ENCODE measurements around the gene SLC1A5. TPM values are rescaled to one million over a fixed set of nuclear protein-coding genes. Genes with fewer than 3 reads are reported as not detected.

SLC1A5 gene
- total RNA-seq, 1 donor from 2014 or later, result 233 TPM

DNA sequence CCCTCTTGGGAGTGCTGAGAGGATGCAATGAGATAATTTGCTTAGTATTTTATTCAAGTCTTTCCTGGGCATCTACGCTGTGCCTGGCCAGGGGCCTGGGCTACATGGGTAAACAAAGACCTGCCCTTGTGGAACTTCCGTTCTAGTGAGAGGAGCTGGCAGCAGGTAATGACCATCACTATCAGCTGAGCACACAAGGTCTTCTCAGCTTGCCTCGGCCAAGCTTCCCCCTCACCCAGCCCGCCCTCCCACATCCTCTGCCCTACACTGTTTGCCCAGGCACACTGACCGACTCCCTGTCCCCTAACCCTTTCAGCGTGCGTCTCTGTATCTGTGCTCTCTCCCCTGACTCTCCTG is 51.1 kb downstream of the SLC1A5 start:
- H3K36me3 Mint-ChIP-seq (ENCODE audit: low read depth, unreplicated experiment), result peaks cover 5% of the 10 kb centered on the region
- H3K27ac ChIP-seq (ENCODE audit: low read depth, low read length), result no peak overlapping the region
- H3K27me3 Mint-ChIP-seq (ENCODE audit: low read depth, unreplicated experiment), result no peaks in the 10 kb centered on the region
- H3K27ac Mint-ChIP-seq (ENCODE audit: unreplicated experiment), result no peak overlapping the region
- TF ChIP-seq, protein P1, sequence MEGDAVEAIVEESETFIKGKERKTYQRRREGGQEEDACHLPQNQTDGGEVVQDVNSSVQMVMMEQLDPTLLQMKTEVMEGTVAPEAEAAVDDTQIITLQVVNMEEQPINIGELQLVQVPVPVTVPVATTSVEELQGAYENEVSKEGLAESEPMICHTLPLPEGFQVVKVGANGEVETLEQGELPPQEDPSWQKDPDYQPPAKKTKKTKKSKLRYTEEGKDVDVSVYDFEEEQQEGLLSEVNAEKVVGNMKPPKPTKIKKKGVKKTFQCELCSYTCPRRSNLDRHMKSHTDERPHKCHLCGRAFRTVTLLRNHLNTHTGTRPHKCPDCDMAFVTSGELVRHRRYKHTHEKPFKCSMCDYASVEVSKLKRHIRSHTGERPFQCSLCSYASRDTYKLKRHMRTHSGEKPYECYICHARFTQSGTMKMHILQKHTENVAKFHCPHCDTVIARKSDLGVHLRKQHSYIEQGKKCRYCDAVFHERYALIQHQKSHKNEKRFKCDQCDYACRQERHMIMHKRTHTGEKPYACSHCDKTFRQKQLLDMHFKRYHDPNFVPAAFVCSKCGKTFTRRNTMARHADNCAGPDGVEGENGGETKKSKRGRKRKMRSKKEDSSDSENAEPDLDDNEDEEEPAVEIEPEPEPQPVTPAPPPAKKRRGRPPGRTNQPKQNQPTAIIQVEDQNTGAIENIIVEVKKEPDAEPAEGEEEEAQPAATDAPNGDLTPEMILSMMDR (IDR thresholded peaks at IDR 0.05; ENCODE audit: insufficient read depth, low read depth, low read length), result no peak
- TF ChIP-seq EZH2 (IDR thresholded peaks at IDR 0.05; ENCODE audit: insufficient read depth, low read length), result no peak
- H3K4me3 ChIP-seq (ENCODE audit: insufficient read depth, low read depth, low read length), result no peak overlapping the region
- no peaks in the 10 kb centered on the region for H3K9me3 Mint-ChIP-seq (ENCODE audit: unreplicated experiment)
- no peak overlapping the region for H3K9ac ChIP-seq (ENCODE audit: low read length)
- H4K20me1 ChIP-seq (ENCODE audit: insufficient read depth, low read length), result peaks cover 82% of the 10 kb centered on the region
- peaks cover 17% of the 10 kb centered on the region for H3K36me3 ChIP-seq (ENCODE audit: insufficient read depth, low read length)
- H3K4me3 Mint-ChIP-seq (ENCODE audit: unreplicated experiment), result peak overlapping the region; percentile 69
- peaks cover 22% of the 10 kb centered on the region for H3K4me1 Mint-ChIP-seq (ENCODE audit: low read depth, unreplicated experiment)
- no peak for FAIRE-seq
- H2AFZ ChIP-seq (ENCODE audit: low read depth, low read length), result no peak overlapping the region
- H3K9me3 ChIP-seq (ENCODE audit: insufficient read depth, low read depth, low read length), result no peaks in the 10 kb centered on the region
- peaks cover 91% of the 10 kb centered on the region for H3K79me2 ChIP-seq (ENCODE audit: insufficient read depth, low read length)
- no peaks in the 10 kb centered on the region for H3K27me3 ChIP-seq (ENCODE audit: insufficient read depth, low read length)
- no peak for DNase-seq (ENCODE audit: low read depth)
- no peak overlapping the region for H3K4me2 ChIP-seq (ENCODE audit: low read length)
- H3K4me1 ChIP-seq (ENCODE audit: insufficient read depth, low read length), result peaks cover 19% of the 10 kb centered on the region

DNA sequence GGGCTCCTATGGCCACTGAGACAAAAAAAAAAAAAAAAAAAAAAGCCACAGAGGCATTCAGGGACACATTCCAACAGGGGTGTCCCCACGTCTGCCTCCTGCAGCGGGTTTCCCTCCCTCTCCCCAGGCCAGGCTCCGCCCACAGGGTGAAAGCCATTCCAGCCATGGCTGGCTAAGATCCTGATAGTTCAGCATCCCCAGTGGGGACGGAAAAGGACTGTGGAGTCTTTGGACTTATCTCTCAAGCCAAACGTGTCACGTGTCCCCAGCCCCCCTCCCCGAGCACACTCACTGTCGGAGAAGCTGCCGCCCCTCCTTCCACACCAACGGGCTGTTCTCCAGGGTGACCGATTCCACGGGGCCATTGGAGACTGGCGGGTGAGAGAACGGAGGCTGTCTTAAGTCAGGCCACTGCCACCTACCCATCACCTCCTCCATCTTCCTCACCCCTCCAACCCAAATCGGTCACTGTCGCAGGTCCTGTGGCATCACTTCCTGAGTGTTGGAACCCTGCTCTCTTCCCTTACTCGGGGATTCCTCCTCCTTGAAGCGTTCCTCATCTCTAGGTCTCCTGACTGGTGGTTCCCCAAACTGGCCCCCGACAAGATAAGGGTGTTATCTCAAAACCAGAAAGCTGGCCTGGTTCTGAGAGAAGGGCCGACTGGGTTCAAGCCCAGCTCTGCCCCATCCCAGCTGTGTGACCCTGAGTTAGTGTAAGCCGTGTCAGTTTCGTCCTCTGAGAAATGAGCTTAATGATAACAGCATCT is 51.7 kb downstream of the SLC1A5 start:
- TF ChIP-seq, protein P1 (IDR thresholded peaks at IDR 0.05; ENCODE audit: insufficient read depth, low read depth, low read length), result no peak
- no peak for TF ChIP-seq EZH2 (IDR thresholded peaks at IDR 0.05; ENCODE audit: insufficient read depth, low read length)
- Histone ChIP-seq H2AFZ (ENCODE audit: low read depth, low read length) (no peak overlapping the region), H3K4me2 (ENCODE audit: low read length) (no peak overlapping the region), H3K27me3 (ENCODE audit: insufficient read depth, low read length) (no peaks in the 10 kb centered on the region), H3K27ac (ENCODE audit: low read depth, low read length) (no peak overlapping the region), H4K20me1 (ENCODE audit: insufficient read depth, low read length) (peaks cover 82% of the 10 kb centered on the region), H3K36me3 (ENCODE audit: insufficient read depth, low read length) (peaks cover 17% of the 10 kb centered on the region), H3K4me3 (ENCODE audit: insufficient read depth, low read depth, low read length) (no peak overlapping the region), H3K4me1 (ENCODE audit: insufficient read depth, low read length) (peaks cover 25% of the 10 kb centered on the region), H3K79me2 (ENCODE audit: insufficient read depth, low read length) (peaks cover 91% of the 10 kb centered on the region), H3K9me3 (ENCODE audit: insufficient read depth, low read depth, low read length) (no peaks in the 10 kb centered on the region), H3K9ac (ENCODE audit: low read length) (no peak overlapping the region)
- Mint-ChIP-seq H3K27ac (ENCODE audit: unreplicated experiment) (peak overlapping the region; percentile 34), H3K4me1 (ENCODE audit: low read depth, unreplicated experiment) (peaks cover 27% of the 10 kb centered on the region), H3K27me3 (ENCODE audit: low read depth, unreplicated experiment) (no peaks in the 10 kb centered on the region), H3K36me3 (ENCODE audit: low read depth, unreplicated experiment) (peaks cover 10% of the 10 kb centered on the region), H3K4me3 (ENCODE audit: unreplicated experiment) (no peak overlapping the region), H3K9me3 (ENCODE audit: unreplicated experiment) (no peaks in the 10 kb centered on the region)
- DNase-seq (ENCODE audit: low read depth) (no peak), FAIRE-seq (no peak)

DNA sequence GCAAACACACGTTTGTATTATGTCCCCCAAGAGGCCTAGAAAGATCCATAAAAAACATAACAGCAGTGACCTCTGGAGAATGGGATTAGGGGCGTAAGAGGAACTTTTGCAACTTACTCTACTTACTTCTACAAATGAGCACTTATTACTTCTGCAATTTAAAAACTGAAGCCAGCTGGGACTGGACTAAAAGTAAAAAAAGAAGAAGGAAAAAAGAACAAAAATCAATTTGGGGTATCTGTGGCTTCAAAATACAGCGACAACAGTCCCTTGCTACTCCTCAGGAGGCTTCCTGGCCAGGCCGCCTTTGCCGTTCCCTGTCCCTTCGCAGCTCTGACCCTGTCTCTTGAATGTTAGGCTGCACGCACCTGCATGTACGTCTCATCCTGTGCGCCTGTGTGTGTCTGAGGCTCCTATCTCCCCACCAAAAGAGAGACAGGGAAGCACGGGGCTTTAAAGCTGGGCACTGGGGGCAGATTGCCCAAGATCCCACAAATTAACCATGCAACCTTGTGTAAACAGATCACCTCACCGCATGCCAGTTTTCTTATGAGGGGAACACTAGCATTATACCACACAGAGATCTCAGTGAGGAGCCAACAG is 54.6 kb downstream of the SLC1A5 start:
- Histone ChIP-seq H2AFZ (ENCODE audit: low read depth, low read length) (no peak overlapping the region), H3K36me3 (ENCODE audit: insufficient read depth, low read length) (peaks cover 27% of the 10 kb centered on the region), H3K4me1 (ENCODE audit: insufficient read depth, low read length) (peaks cover 46% of the 10 kb centered on the region), H3K27me3 (ENCODE audit: insufficient read depth, low read length) (no peaks in the 10 kb centered on the region), H3K9ac (ENCODE audit: low read length) (no peak overlapping the region), H3K4me3 (ENCODE audit: insufficient read depth, low read depth, low read length) (no peak overlapping the region), H3K9me3 (ENCODE audit: insufficient read depth, low read depth, low read length) (no peaks in the 10 kb centered on the region), H3K4me2 (ENCODE audit: low read length) (peak overlapping the region; percentile 56), H4K20me1 (ENCODE audit: insufficient read depth, low read length) (peaks cover 82% of the 10 kb centered on the region), H3K79me2 (ENCODE audit: insufficient read depth, low read length) (peaks cover 87% of the 10 kb centered on the region), H3K27ac (ENCODE audit: low read depth, low read length) (no peak overlapping the region)
- Mint-ChIP-seq H3K27me3 (ENCODE audit: low read depth, unreplicated experiment) (no peaks in the 10 kb centered on the region), H3K27ac (ENCODE audit: unreplicated experiment) (no peak overlapping the region), H3K4me3 (ENCODE audit: unreplicated experiment) (no peak overlapping the region), H3K4me1 (ENCODE audit: low read depth, unreplicated experiment) (peaks cover 44% of the 10 kb centered on the region), H3K9me3 (ENCODE audit: unreplicated experiment) (no peaks in the 10 kb centered on the region), H3K36me3 (ENCODE audit: low read depth, unreplicated experiment) (peaks cover 14% of the 10 kb centered on the region)
- TF ChIP-seq, protein P1 (IDR thresholded peaks at IDR 0.05; ENCODE audit: insufficient read depth, low read depth, low read length), result no peak
- TF ChIP-seq EZH2 (IDR thresholded peaks at IDR 0.05; ENCODE audit: insufficient read depth, low read length), result no peak
- FAIRE-seq (peak; percentile 34), DNase-seq (ENCODE audit: low read depth) (no peak)
